B cell (primary cell): ENCODE data around the gene PAFAH1B2.

Source experiments
- EZH2 ChIP-seq: IDR thresholded peaks from 2 replicates; pipeline ENCODE4 v1.6.1; 2012; ENCODE audit warnings: borderline replicate concordance, low read depth, mild to moderate bottlenecking, moderate library complexity, low read length; ENCODE audit not compliant: insufficient read depth, poor library complexity, severe bottlenecking
- TF ChIP-seq, protein P1 (sequence below): fragments of 200-600 bp; IDR thresholded peaks from one replicate; pipeline ENCODE4 v1.8.0; 2022; ENCODE audit warnings: antibody characterized with exemption, mild to moderate bottlenecking

DNA sequence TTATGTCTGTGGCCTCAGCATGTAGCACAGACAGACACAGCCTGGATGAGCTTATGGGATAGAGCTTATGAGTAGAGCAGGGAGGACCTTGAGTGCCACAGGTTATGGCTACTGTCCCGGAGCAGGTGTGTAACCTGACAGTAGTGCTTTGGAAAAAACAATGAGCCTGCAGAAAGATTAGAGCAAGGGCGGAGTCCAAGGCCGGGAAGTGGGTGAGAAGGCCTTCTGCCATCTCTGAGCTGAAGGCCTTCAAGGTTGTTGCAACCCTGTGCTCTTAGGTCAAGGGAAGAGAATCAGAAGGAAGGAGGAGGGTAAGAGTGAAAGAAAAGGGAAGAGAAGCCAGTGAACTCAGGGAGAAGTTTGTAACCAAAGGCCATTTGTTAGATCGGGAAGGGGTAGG lies 51.2 kb downstream of the PAFAH1B2 start:
- TF ChIP-seq, protein P1, sequence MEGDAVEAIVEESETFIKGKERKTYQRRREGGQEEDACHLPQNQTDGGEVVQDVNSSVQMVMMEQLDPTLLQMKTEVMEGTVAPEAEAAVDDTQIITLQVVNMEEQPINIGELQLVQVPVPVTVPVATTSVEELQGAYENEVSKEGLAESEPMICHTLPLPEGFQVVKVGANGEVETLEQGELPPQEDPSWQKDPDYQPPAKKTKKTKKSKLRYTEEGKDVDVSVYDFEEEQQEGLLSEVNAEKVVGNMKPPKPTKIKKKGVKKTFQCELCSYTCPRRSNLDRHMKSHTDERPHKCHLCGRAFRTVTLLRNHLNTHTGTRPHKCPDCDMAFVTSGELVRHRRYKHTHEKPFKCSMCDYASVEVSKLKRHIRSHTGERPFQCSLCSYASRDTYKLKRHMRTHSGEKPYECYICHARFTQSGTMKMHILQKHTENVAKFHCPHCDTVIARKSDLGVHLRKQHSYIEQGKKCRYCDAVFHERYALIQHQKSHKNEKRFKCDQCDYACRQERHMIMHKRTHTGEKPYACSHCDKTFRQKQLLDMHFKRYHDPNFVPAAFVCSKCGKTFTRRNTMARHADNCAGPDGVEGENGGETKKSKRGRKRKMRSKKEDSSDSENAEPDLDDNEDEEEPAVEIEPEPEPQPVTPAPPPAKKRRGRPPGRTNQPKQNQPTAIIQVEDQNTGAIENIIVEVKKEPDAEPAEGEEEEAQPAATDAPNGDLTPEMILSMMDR = no peak
- TF ChIP-seq EZH2 = no peak
